ENCODE measurements around the gene CCL11.

Gene CCL11

DNA sequence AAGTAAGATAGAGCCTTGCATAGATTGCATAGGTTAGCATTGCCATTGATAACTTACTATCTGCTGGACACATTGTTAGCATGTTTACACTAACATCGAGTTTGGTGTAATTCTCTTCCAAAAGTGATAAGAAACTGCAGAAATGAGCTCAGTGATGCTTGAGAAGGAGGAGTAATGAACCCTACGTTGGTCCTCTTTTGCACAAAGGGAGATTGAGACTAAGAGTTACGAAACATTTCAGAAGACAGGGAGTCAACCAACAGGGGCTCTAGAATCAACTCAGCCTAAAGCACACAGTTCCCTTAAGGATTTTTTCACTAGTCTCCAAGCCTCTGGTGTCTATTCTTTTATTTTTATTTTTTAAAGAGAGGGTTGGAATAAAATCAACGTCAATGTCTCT lies 8.7 kb upstream of the CCL11 start:
- no peak for TF ChIP-seq ZNF274 (IDR thresholded peaks at IDR 0.05; ENCODE audit: low read depth, low read length)
- no peak overlapping the region for H3K4me3 ChIP-seq (ENCODE audit: low read length)

DNA sequence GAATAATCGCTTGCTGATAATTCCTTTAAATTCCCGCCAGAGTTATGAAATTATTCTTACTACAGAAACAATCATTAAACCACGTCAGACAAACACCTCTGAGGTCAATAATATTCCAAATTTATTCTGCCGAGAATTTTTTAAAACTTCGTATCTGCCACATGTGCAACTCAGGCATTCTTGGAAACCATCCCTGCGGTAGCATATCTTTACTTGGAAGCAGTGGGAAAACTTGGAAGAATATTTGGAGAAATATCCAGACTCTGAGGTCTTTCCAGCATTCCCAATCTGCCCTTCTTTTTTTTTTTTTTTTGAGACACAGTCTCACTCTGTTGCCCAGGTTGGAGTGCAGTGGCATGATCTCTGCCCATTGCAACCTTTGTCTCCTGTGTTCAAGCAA lies 2.0 kb upstream of the CCL11 start:
- TF ChIP-seq ZNF274 (IDR thresholded peaks at IDR 0.05; ENCODE audit: low read depth, low read length) = no peak
- H3K4me3 ChIP-seq (ENCODE audit: low read length) = no peak overlapping the region

DNA sequence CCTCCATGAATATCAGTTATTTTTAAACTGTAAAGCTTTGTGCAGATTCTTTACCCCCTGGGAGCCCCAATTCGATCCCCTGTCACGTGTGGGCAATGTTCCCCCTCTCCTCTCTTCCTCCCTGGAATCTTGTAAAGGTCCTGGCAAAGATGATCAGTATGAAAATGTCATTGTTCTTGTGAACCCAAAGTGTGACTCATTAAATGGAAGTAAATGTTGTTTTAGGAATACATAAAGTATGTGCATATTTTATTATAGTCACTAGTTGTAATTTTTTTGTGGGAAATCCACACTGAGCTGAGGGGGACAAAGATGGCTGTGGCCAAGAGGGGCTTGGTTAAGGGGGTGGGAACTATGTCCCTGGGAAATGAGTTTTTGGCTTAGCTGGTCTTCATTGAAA lies 2.3 kb downstream of the CCL11 start:
- H3K4me3 ChIP-seq (ENCODE audit: low read length) = no peak overlapping the region
- no peak for TF ChIP-seq ZNF274 (IDR thresholded peaks at IDR 0.05; ENCODE audit: low read depth, low read length)

GRCh38 chr17:34290586-34290985 lies 5.0 kb downstream of the CCL11 start:
- no peak for TF ChIP-seq ZNF274 (IDR thresholded peaks at IDR 0.05; ENCODE audit: low read depth, low read length)

GRCh38 chr17:34291721-34292348 lies 6.3 kb downstream of the CCL11 start:
- no peak overlapping the region for H3K4me3 ChIP-seq (ENCODE audit: low read length)
- TF ChIP-seq ZNF274 (IDR thresholded peaks at IDR 0.05; ENCODE audit: low read depth, low read length) = no peak

More at GRCh38 chr17:34290586-34290985, 5.0 kb downstream of the CCL11 start:
- H3K4me3 ChIP-seq (ENCODE audit: low read length) = no peak overlapping the region

GRCh38 chr17:34299027-34299426 lies 13.5 kb downstream of the CCL11 start:
- TF ChIP-seq ZNF274 (IDR thresholded peaks at IDR 0.05; ENCODE audit: low read depth, low read length) = no peak
- H3K4me3 ChIP-seq (ENCODE audit: low read length) = no peak overlapping the region

GRCh38 chr17:34299956-34300577 lies 14.5 kb downstream of the CCL11 start:
- H3K4me3 ChIP-seq (ENCODE audit: low read length) = no peak overlapping the region
- TF ChIP-seq ZNF274 (IDR thresholded peaks at IDR 0.05; ENCODE audit: low read depth, low read length) = no peak

- TF ChIP-seq ZNF274 (IDR thresholded peaks at IDR 0.05; ENCODE audit: low read depth, low read length) = no peak
- no peak overlapping the region for H3K4me3 ChIP-seq (ENCODE audit: low read length)
Measured at GRCh38 chr17:34300652-34301370, 15.3 kb downstream of the CCL11 start.

GRCh38 chr17:34301986-34302385 lies 16.4 kb downstream of the CCL11 start:
- no peak overlapping the region for H3K4me3 ChIP-seq (ENCODE audit: low read length)
- TF ChIP-seq ZNF274 (IDR thresholded peaks at IDR 0.05; ENCODE audit: low read depth, low read length) = no peak

DNA sequence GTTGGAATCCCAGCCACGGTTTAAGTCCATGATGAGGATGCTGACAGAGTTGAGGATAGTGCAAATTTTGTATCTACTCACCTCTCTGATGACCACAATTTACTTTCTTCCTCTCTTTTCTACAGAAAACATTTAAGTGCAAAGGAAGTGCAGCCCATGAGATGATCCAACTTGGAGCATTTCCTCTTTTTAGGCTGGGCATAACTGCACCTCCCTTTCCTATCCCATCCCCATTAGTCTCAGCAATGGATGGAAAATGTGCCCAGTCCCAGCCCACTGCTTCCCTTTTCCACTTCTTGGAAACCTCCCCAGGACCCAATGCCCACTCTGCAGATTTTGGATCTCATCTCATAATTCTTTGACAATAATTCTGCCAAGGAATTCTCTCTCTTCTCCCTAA lies 17.1 kb downstream of the CCL11 start:
- no peak for TF ChIP-seq ZNF274 (IDR thresholded peaks at IDR 0.05; ENCODE audit: low read depth, low read length)
- no peak overlapping the region for H3K4me3 ChIP-seq (ENCODE audit: low read length)

- no peak overlapping the region for H3K4me3 ChIP-seq (ENCODE audit: low read length)
- TF ChIP-seq ZNF274 (IDR thresholded peaks at IDR 0.05; ENCODE audit: low read depth, low read length) = no peak
Measured at GRCh38 chr17:34303606-34304005, 18.1 kb downstream of the CCL11 start.

GRCh38 chr17:34305061-34305460 lies 19.5 kb downstream of the CCL11 start:
- TF ChIP-seq ZNF274 (IDR thresholded peaks at IDR 0.05; ENCODE audit: low read depth, low read length) = no peak
- H3K4me3 ChIP-seq (ENCODE audit: low read length) = no peak overlapping the region

- H3K4me3 ChIP-seq (ENCODE audit: low read length) = no peak overlapping the region
- TF ChIP-seq ZNF274 (IDR thresholded peaks at IDR 0.05; ENCODE audit: low read depth, low read length) = no peak
Measured at GRCh38 chr17:34305606-34306005, 20.1 kb downstream of the CCL11 start.

GRCh38 chr17:34306466-34306865 lies 20.9 kb downstream of the CCL11 start:
- TF ChIP-seq ZNF274 (IDR thresholded peaks at IDR 0.05; ENCODE audit: low read depth, low read length) = no peak
- H3K4me3 ChIP-seq (ENCODE audit: low read length) = no peak overlapping the region

DNA sequence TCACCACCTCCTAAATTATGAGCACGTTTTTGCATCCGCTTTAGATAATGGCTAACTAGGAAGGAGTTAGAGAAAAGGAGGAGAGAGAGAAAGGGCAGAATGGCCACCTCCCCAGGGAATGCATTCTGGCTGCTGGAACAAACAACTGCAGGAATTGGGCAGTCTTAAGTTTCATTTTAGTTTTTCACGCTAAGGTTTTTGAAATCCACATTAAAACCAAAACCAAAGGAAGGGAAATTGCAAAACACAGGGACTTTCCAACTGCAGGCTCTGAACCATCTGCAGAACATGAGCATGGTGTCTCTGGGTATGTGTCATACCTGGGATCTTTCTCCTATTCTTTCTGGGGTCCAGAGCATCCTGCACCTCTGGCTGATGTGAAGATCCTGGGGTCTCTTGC lies 21.6 kb downstream of the CCL11 start:
- no peak overlapping the region for H3K4me3 ChIP-seq (ENCODE audit: low read length)
- TF ChIP-seq ZNF274 (IDR thresholded peaks at IDR 0.05; ENCODE audit: low read depth, low read length) = no peak
